ENCODE measurements around the gene SLC16A4. TPM values are rescaled to one million over a fixed set of nuclear protein-coding genes. Genes with fewer than 3 reads are reported as not detected.
A peak's percentile ranks its signal among the peaks of the same experiment; 100 is the strongest.
"Not testable (repeated sequence)": the region's sequence is repeated elsewhere in the genome, so short reads cannot be mapped to it uniquely, and the experiment has no call there.

Gene SLC16A4
- total RNA-seq, 1 donor from 2014 or later: 0.96 TPM

- peaks cover 15% of the 10 kb centered on the region for H3K4me1 Mint-ChIP-seq
- no peaks in the 10 kb centered on the region for H3K9me3 Mint-ChIP-seq
- H3K36me3 Mint-ChIP-seq (ENCODE audit: low read depth): no peaks in the 10 kb centered on the region
- peak; percentile 64 for DNase-seq (ENCODE audit: low read depth, low spot score)
- H3K27me3 Mint-ChIP-seq (ENCODE audit: low read depth): no peaks in the 10 kb centered on the region
- H3K27ac Mint-ChIP-seq (ENCODE audit: unreplicated experiment): no peak overlapping the region
- peak overlapping the region; percentile 31 for H3K4me3 Mint-ChIP-seq
- TF ChIP-seq CTCF (conservative IDR thresholded peaks at IDR 0.05): peak; percentile 74
Observed at GRCh38 chr1:110412576-110412975, 21.8 kb upstream of the SLC16A4 start.

- peak overlapping the region; percentile 56 for H3K4me3 Mint-ChIP-seq
- no peaks in the 10 kb centered on the region for H3K36me3 Mint-ChIP-seq (ENCODE audit: low read depth)
- H3K27me3 Mint-ChIP-seq (ENCODE audit: low read depth): no peaks in the 10 kb centered on the region
- TF ChIP-seq CTCF (conservative IDR thresholded peaks at IDR 0.05): no peak
- peaks cover 25% of the 10 kb centered on the region for H3K4me1 Mint-ChIP-seq
- no peak overlapping the region for H3K27ac Mint-ChIP-seq (ENCODE audit: unreplicated experiment)
- H3K9me3 Mint-ChIP-seq: no peaks in the 10 kb centered on the region
- DNase-seq (ENCODE audit: low read depth, low spot score): no peak
Observed at GRCh38 chr1:110411173-110411735, 20.4 kb upstream of the SLC16A4 start.

GRCh38 chr1:110409316-110409715 lies 18.5 kb upstream of the SLC16A4 start:
- Mint-ChIP-seq H3K4me1 (peaks cover 28% of the 10 kb centered on the region), H3K9me3 (no peaks in the 10 kb centered on the region), H3K36me3 (ENCODE audit: low read depth) (peaks cover under 1% of the 10 kb centered on the region), H3K27me3 (ENCODE audit: low read depth) (no peaks in the 10 kb centered on the region), H3K4me3 (peak overlapping the region; percentile 99), H3K27ac (ENCODE audit: unreplicated experiment) (no peak overlapping the region)
- TF ChIP-seq CTCF (conservative IDR thresholded peaks at IDR 0.05): no peak
- DNase-seq (ENCODE audit: low read depth, low spot score): no peak

GRCh38 chr1:110408488-110408887 lies 17.7 kb upstream of the SLC16A4 start:
- no peaks in the 10 kb centered on the region for H3K9me3 Mint-ChIP-seq
- H3K27ac Mint-ChIP-seq (ENCODE audit: unreplicated experiment): no peak overlapping the region

GRCh38 chr1:110407260-110408210 lies 16.7 kb upstream of the SLC16A4 start, which contains the start of gene LAMTOR5:
TSS of gene LAMTOR5 (minus strand) at chr1:110407694. CDS start at chr1:110407620, 74 bp downstream.
- H3K4me1 Mint-ChIP-seq: peaks cover 26% of the 10 kb centered on the region
- H3K27ac Mint-ChIP-seq (ENCODE audit: unreplicated experiment): peak within 1 kb of the TSS; percentile 99
- H3K27me3 Mint-ChIP-seq (ENCODE audit: low read depth): no peaks in the 10 kb centered on the region
- peaks cover 2% of the 10 kb centered on the region for H3K36me3 Mint-ChIP-seq (ENCODE audit: low read depth)
- H3K9me3 Mint-ChIP-seq: no peaks in the 10 kb centered on the region
- peak; percentile 91 for DNase-seq (ENCODE audit: low read depth, low spot score)
- TF ChIP-seq CTCF (conservative IDR thresholded peaks at IDR 0.05): no peak
- peak within 1 kb of the TSS; percentile 99 for H3K4me3 Mint-ChIP-seq

More at GRCh38 chr1:110408488-110408887, 17.7 kb upstream of the SLC16A4 start:
- DNase-seq (ENCODE audit: low read depth, low spot score): no peak
- peaks cover 2% of the 10 kb centered on the region for H3K36me3 Mint-ChIP-seq (ENCODE audit: low read depth)
- TF ChIP-seq CTCF (conservative IDR thresholded peaks at IDR 0.05): no peak
- peak overlapping the region; percentile 99 for H3K4me3 Mint-ChIP-seq
- peaks cover 28% of the 10 kb centered on the region for H3K4me1 Mint-ChIP-seq
- no peaks in the 10 kb centered on the region for H3K27me3 Mint-ChIP-seq (ENCODE audit: low read depth)

- H3K27ac Mint-ChIP-seq (ENCODE audit: unreplicated experiment); H3K9me3 Mint-ChIP-seq; H3K36me3 Mint-ChIP-seq (ENCODE audit: low read depth); DNase-seq (ENCODE audit: low read depth, low spot score); H3K27me3 Mint-ChIP-seq (ENCODE audit: low read depth): not testable (repeated sequence)
- H3K4me1 Mint-ChIP-seq: peaks cover 25% of the 10 kb centered on the region
- H3K4me3 Mint-ChIP-seq: peak overlapping the region; percentile 99
Observed at GRCh38 chr1:110406407-110406806, 15.6 kb upstream of the SLC16A4 start.
